ENCODE measurements around the gene EPHA1. TPM values are rescaled to one million over a fixed set of nuclear protein-coding genes. Genes with fewer than 3 reads are reported as not detected.

The EPHA1 gene
- total RNA-seq, 1 experiment from 2014 or later: not detected

- DNase-seq (ENCODE audit: low read depth): no peak
- in situ Hi-C loops (cut with HindIII; ENCODE audit: low pct_unique_long_range_greater_than_20kb, low sequenced_read_pairs): no loop called here
These were observed 46.3 kb downstream of the EPHA1 start, which contains the start of gene FAM131B for GRCh38 chr7:143362131-143363015. TSS of gene FAM131B (minus strand) at chr7:143362713. CDS start at chr7:143362603, 110 bp downstream.

GRCh38 chr7:143361552-143362130 is 47.0 kb downstream of the EPHA1 start:
- in situ Hi-C loops (cut with HindIII; ENCODE audit: low pct_unique_long_range_greater_than_20kb, low sequenced_read_pairs): no loop called here
- no peak for DNase-seq (ENCODE audit: low read depth)

GRCh38 chr7:143360788-143361551 is 47.7 kb downstream of the EPHA1 start:
- DNase-seq (ENCODE audit: low read depth): no peak
- in situ Hi-C loops (cut with HindIII; ENCODE audit: low pct_unique_long_range_greater_than_20kb, low sequenced_read_pairs): no loop called here

- in situ Hi-C loops (cut with HindIII; ENCODE audit: low pct_unique_long_range_greater_than_20kb, low sequenced_read_pairs): no loop called here
- DNase-seq (ENCODE audit: low read depth): no peak
These were observed 48.8 kb downstream of the EPHA1 start for GRCh38 chr7:143359771-143360353.

- no peak for DNase-seq (ENCODE audit: low read depth)
- in situ Hi-C loops (cut with HindIII; ENCODE audit: low pct_unique_long_range_greater_than_20kb, low sequenced_read_pairs): no loop called here
These were observed 50.0 kb downstream of the EPHA1 start for GRCh38 chr7:143358626-143359025.

GRCh38 chr7:143356414-143357050 is 52.1 kb downstream of the EPHA1 start:
- DNase-seq (ENCODE audit: low read depth): no peak
- in situ Hi-C loops (cut with HindIII; ENCODE audit: low pct_unique_long_range_greater_than_20kb, low sequenced_read_pairs): no loop called here

GRCh38 chr7:143355450-143356385 is 52.9 kb downstream of the EPHA1 start:
- in situ Hi-C loops (cut with HindIII; ENCODE audit: low pct_unique_long_range_greater_than_20kb, low sequenced_read_pairs): no loop called here

GRCh38 chr7:143354965-143355364 is 53.7 kb downstream of the EPHA1 start:
- in situ Hi-C loops (cut with HindIII; ENCODE audit: low pct_unique_long_range_greater_than_20kb, low sequenced_read_pairs): no loop called here
- DNase-seq (ENCODE audit: low read depth): no peak

More at GRCh38 chr7:143355450-143356385, 52.9 kb downstream of the EPHA1 start:
- DNase-seq (ENCODE audit: low read depth): no peak

GRCh38 chr7:143354376-143354775 is 54.3 kb downstream of the EPHA1 start:
- in situ Hi-C loops (cut with HindIII; ENCODE audit: low pct_unique_long_range_greater_than_20kb, low sequenced_read_pairs): no loop called here
- no peak for DNase-seq (ENCODE audit: low read depth)

GRCh38 chr7:143352531-143353002 is 56.1 kb downstream of the EPHA1 start:
- in situ Hi-C loops (cut with HindIII; ENCODE audit: low pct_unique_long_range_greater_than_20kb, low sequenced_read_pairs): no loop called here

GRCh38 chr7:143351574-143351973 is 57.1 kb downstream of the EPHA1 start:
- no peak for DNase-seq (ENCODE audit: low read depth)
- in situ Hi-C loops (cut with HindIII; ENCODE audit: low pct_unique_long_range_greater_than_20kb, low sequenced_read_pairs): no loop called here

More at GRCh38 chr7:143352531-143353002, 56.1 kb downstream of the EPHA1 start:
- DNase-seq (ENCODE audit: low read depth): no peak

GRCh38 chr7:143351060-143351459 is 57.6 kb downstream of the EPHA1 start:
- DNase-seq (ENCODE audit: low read depth): no peak
- in situ Hi-C loops (cut with HindIII; ENCODE audit: low pct_unique_long_range_greater_than_20kb, low sequenced_read_pairs): no loop called here

GRCh38 chr7:143347950-143348349 is 60.7 kb downstream of the EPHA1 start:
- in situ Hi-C loops (cut with HindIII; ENCODE audit: low pct_unique_long_range_greater_than_20kb, low sequenced_read_pairs): no loop called here
- DNase-seq (ENCODE audit: low read depth): no peak

GRCh38 chr7:143346018-143346417 is 62.6 kb downstream of the EPHA1 start:
- DNase-seq (ENCODE audit: low read depth): no peak
- in situ Hi-C loops (cut with HindIII; ENCODE audit: low pct_unique_long_range_greater_than_20kb, low sequenced_read_pairs): no loop called here

GRCh38 chr7:143345428-143345900 is 63.2 kb downstream of the EPHA1 start:
- in situ Hi-C loops (cut with HindIII; ENCODE audit: low pct_unique_long_range_greater_than_20kb, low sequenced_read_pairs): no loop called here

GRCh38 chr7:143343596-143343995 is 65.1 kb downstream of the EPHA1 start:
- in situ Hi-C loops (cut with HindIII; ENCODE audit: low pct_unique_long_range_greater_than_20kb, low sequenced_read_pairs): no loop called here
- no peak for DNase-seq (ENCODE audit: low read depth)

More at GRCh38 chr7:143345428-143345900, 63.2 kb downstream of the EPHA1 start:
- no peak for DNase-seq (ENCODE audit: low read depth)

- DNase-seq (ENCODE audit: low read depth): no peak
- in situ Hi-C loops (cut with HindIII; ENCODE audit: low pct_unique_long_range_greater_than_20kb, low sequenced_read_pairs): no loop called here
These were observed 66.8 kb downstream of the EPHA1 start for GRCh38 chr7:143341842-143342241.
